ENCODE measurements around the gene CIDEA.

CIDEA gene

DNA sequence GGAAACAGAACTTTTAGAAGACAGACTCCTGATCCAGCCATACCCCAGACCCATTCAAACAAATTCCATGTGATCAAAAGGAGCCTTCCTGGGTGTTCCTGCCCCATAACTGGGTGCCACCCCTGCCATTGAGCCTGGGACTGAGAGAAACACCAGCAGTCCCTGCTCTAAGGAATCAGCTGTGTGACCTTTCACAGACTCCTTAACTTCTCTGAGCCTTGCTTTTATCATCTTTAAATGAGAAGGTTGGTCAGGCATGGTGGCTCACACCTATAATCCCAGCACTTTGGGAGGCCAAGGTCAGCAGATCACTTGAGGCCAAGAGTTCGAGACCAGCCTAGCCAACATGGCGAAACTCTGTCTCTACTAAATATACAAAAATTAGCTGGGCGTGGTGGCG is 20.6 kb downstream of the CIDEA start:
- no peak for DNase-seq (ENCODE audit: low spot score)

GRCh38 chr18:12276736-12277554 is 22.8 kb downstream of the CIDEA start:
- no peak for DNase-seq (ENCODE audit: low spot score)

DNA sequence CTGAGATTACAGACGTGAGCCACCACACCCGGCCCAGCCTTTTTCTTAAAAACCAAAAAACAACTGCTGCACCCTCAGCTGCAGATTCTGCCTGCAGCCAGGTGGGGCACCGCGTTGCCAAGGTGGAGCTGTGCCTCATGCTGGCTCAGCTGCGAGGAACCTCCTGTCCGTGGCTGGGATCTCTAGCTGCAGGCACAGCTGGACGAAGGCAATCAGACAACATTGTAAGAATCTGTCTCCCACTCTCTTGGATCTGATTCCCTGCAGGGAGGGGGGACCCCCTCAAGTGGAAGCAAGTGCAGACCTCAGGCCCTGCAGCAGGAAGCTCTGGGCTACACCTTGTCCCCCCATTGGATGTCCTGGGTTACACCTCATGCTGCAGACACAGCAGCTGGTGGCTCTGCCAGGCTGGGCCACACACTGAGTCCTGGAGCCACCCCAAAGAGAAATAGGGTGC is 24.1 kb downstream of the CIDEA start:
- DNase-seq (ENCODE audit: low spot score): no peak

- peak; percentile 92 for DNase-seq (ENCODE audit: low spot score)
Observed at GRCh38 chr18:12278741-12279682, 24.9 kb downstream of the CIDEA start.

DNA sequence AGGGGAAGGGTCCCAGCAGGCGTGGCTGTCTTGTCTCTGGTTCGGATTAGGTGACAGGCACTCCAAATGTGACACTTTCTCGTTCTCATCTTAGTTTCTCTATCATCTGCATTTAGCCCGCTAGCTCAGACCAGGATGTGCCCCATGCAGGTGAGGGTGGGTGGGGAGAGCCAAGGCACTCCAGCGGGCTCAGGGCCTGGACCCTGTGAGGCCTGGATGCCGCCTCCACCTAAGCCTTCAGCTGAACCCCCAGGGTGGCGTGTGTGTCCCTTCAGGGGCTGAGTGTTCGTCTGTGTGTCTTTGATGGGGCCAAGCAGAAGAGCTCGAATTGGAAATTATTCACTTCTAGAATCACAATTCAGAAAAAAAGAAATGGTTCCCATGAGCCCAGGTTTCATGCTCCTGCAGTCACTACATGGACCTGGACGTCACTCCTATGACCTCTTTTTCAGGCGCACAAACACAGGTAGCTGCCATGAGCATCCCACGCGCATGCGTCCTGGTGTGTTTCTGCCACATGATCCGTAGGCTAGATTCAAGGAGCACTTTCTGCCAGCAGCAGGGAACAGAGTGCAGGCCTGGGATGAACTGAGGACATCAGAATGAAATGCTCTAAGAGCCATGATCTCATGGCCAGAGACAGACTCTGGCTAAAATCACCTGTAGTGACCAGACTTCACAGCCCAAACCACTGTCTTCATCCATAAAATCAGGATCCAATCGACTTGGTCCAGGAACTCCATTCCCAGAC is 25.8 kb downstream of the CIDEA start:
- DNase-seq (ENCODE audit: low spot score): no peak

DNA sequence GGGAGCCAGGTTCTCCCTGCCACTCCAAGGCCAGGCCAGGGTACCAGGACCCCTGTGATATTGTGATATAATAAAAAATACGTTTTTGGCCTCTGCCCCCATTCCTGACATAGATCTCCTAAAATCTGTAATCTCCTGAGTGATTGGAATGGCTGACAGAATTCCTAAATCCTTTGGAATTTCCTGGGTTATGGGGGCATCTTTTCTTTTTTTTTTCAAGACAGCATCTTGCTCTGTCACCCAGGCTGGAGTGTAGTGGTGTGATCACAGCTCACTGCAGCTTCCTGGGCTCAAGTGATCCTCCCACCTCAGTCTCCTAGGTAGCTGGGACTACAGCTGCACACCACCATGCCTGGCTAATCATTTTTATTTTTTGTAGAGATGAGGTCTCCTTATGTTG is 27.7 kb downstream of the CIDEA start:
- DNase-seq (ENCODE audit: low spot score): no peak

- DNase-seq (ENCODE audit: low spot score): no peak
Observed at GRCh38 chr18:12282442-12283039, 28.4 kb downstream of the CIDEA start.

DNA sequence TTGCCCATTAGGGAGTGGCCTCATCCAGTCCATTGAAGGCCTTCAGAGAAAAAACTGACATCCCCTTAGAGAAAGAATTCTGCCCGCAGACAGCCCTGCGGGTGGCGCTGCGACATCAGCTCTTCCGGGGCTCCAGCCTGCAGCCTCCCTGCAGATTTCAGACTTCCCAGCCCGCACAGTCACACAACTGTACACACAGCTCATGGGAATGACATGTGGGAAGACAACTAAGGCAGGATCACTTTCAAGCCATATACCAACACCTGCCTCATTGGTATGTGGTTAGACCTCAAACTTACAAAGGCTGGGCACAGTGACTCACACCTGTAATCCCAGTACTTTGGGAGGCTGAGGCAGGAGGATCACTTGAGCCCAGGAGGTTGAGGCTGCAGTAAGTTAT is 29.1 kb downstream of the CIDEA start:
- no peak for DNase-seq (ENCODE audit: low spot score)

DNA sequence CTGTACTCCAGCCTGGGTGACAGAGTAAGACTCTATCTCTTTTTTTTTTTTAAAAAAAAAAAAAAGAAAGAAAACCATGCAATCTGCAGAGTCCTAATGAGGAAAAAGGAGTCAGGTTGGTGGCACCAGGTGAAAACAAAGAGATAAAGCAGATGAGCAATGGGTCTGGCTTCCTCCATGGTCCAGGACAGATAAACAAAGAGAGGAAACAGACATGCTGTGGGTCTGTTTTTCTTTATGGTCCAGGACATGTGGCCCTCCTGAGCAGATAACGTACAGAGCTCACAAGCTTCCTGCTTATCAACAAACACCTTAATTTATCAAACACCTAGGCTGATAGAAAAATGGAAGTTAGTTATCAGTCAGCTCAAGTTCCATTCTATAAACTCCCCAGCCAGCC is 29.5 kb downstream of the CIDEA start:
- DNase-seq (ENCODE audit: low spot score): no peak

DNA sequence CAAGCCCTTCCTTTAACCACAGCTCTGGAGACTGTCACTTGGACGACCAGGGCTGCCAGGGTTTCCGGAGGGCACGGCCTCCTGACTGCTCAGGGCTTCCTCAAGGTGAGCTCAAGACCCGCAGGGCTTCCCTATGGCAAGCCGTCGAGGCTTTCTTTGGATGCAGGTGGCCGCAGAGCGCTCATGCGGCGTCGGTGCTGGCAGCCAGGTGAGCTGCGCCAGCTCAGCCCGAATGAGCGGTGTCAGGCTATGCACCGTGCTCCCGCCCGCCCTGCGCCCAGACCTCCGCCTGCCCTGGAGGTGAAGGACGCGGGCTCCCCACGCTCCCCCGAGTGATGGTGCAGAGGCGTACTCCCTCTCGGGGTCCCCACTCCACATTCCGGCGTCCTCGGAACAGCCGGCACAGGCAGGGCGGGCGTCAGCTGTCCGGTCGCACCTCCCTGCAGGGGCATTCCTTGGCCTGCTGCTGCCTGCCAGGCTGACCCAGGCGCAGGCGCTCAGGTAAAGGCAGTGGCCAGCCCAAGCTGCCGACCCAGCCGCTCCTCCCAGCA is 33.0 kb downstream of the CIDEA start:
- DNase-seq (ENCODE audit: low spot score): no peak

- no peak for DNase-seq (ENCODE audit: low spot score)
Observed at GRCh38 chr18:12287684-12288402, 33.7 kb downstream of the CIDEA start.

DNA sequence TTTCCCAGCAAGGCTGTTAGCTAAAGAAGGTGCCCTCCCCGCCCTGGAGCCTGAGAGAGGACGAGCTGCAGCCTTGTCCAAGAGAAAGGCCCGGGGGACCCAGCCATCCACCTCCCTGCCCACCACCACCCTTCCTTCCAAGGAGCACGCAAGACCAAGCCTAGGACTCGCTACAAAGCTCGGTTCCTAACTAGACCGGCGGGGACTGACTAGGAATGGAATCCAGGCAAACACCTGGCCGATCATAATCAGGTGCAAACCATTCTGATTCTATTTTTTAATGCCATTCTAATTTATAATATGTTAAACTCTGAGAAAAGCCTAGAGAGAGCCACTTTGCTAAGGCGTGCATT is 34.2 kb downstream of the CIDEA start:
- DNase-seq (ENCODE audit: low spot score): no peak

- no peak for DNase-seq (ENCODE audit: low spot score)
Observed at GRCh38 chr18:12290086-12290485, 35.9 kb downstream of the CIDEA start.

GRCh38 chr18:12291161-12291560 is 37.0 kb downstream of the CIDEA start:
- DNase-seq (ENCODE audit: low spot score): no peak

GRCh38 chr18:12291690-12292089 is 37.5 kb downstream of the CIDEA start:
- no peak for DNase-seq (ENCODE audit: low spot score)

GRCh38 chr18:12293831-12294230 is 39.7 kb downstream of the CIDEA start:
- DNase-seq (ENCODE audit: low spot score): no peak

DNA sequence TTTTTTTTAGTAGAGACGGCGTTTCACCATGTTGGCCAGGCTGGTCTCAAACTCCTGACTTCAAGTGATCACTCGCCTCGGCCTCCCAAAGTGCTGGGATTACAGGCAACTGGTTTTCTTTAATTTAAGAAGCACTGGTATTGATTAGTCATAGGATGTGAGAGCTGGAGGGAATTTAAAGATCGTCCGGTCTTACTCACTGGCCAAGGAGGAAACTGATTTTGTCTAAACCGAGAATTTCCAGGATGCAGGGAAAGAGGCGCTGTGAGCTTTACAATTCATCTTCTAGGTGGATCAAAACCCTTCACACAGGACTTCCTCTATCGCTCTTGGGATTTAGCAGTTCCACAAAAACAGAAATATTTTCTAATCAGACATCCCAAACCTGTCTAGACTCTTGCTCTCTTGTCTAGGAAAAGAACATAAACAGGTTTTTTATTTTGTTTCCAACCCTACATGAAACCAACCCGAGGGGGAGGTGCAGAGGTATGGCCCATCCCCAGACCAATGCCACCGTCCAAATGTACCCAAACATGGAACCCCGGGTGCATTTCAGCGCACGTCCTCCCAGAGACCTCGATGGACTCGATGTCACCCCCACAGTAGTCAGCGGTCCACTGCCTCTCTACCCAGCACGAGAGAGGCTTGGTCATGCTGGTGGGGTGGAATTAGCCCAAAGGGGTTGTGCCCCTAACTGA is 41.4 kb downstream of the CIDEA start:
- peak; percentile 96 for DNase-seq (ENCODE audit: low spot score)

- DNase-seq (ENCODE audit: low spot score): peak; percentile 87
Observed at GRCh38 chr18:12296087-12296403, 41.9 kb downstream of the CIDEA start.

GRCh38 chr18:12296457-12296856 is 42.3 kb downstream of the CIDEA start:
- peak; percentile 89 for DNase-seq (ENCODE audit: low spot score)

GRCh38 chr18:12299862-12300261 is 45.7 kb downstream of the CIDEA start:
- no peak for DNase-seq (ENCODE audit: low spot score)
